ENCODE measurements around the gene PDLIM4.

The PDLIM4 gene

GRCh38 chr5:132267931-132268768 is 10.7 kb downstream of the PDLIM4 start:
- no peak for DNase-seq

GRCh38 chr5:132268769-132269551 is 11.5 kb downstream of the PDLIM4 start:
- DNase-seq = no peak

- no peak for DNase-seq
Measured at GRCh38 chr5:132269635-132270334, 12.3 kb downstream of the PDLIM4 start.

- no peak for DNase-seq
Measured at GRCh38 chr5:132270335-132270665, 12.8 kb downstream of the PDLIM4 start.

DNA sequence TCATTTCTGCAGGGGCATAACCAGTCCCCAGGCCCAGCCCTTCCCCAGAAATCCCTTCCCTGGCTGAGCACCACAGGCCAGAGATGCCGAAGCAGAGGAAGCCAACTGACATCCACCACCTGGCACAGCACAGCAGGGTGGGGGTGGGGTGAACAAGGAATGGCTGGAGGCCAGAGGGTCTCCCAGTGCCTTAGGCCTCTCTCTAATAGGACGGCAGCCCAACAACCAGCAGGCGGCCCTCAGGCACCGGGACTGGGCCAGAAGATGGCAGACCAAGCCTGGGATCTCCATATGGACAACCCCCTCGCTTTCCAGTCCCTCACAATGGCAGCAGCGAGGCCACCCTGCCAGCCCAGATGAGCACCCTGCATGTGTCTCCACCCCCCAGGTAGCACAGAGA is 13.2 kb downstream of the PDLIM4 start:
- no peak for DNase-seq

DNA sequence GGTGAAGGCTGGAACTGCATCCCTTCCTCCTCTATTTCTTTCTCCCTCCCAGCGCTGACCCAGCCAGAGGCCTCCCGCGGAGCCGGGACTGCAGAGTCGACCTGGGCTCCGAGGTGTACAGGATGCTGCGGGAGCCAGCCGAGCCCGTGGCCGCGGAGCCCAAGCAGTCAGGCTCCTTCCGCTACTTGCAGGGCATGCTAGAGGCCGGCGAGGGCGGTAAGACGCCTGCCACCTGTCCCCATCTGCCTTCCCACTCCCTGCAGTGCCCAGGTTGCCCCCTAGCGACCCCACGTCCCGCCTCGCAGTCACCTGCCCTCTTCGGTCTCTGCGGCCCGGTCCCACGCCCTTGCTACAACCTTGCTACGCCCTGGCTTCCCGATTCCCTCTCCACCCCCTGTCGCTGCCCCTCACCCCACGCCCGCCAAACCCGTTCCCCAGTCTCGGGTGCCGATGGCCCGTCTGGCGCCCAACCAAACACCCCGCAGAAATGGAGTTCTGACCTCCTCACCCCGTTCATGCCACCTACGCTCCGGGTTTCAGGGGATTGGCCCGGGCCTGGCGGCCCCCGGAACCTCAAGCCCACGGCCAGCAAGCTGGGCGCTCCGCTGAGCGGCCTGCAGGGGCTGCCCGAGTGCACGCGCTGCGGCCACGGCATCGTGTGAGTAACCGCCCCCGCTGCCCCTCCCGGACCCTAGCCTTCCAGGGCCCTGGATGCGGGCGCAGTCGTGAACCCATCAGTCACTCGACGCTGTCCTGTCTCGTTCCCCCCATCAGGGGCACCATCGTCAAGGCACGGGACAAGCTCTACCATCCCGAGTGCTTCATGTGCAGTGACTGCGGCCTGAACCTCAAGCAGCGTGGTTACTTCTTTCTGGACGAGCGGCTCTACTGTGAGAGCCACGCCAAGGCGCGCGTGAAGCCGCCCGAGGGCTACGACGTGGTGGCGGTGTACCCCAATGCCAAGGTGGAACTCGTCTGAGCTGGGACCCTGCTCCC is 14.1 kb downstream of the PDLIM4 start:
- no peak for DNase-seq

- DNase-seq = peak; percentile 77 to 80
Measured at GRCh38 chr5:132272311-132273210, 15.1 kb downstream of the PDLIM4 start.

DNA sequence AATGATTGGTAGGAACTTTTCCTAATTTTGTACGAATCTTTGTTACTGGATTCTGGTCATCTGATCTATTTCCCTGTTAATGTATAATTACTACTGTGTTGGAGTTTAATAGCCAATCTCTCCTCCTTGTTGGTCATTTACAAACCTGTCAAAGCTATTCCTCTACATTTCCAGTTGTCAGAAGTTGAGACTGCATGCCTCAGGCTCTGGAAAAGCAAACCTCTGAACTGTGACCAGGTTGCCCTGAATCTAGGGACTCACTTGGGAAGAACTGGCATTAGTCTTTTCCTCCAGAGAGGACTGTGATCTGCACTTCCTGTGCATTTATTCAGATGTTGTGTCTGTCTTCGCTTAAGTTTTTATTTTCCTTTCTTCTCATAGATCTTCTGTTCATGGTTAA is 16.1 kb downstream of the PDLIM4 start:
- DNase-seq = no peak

DNA sequence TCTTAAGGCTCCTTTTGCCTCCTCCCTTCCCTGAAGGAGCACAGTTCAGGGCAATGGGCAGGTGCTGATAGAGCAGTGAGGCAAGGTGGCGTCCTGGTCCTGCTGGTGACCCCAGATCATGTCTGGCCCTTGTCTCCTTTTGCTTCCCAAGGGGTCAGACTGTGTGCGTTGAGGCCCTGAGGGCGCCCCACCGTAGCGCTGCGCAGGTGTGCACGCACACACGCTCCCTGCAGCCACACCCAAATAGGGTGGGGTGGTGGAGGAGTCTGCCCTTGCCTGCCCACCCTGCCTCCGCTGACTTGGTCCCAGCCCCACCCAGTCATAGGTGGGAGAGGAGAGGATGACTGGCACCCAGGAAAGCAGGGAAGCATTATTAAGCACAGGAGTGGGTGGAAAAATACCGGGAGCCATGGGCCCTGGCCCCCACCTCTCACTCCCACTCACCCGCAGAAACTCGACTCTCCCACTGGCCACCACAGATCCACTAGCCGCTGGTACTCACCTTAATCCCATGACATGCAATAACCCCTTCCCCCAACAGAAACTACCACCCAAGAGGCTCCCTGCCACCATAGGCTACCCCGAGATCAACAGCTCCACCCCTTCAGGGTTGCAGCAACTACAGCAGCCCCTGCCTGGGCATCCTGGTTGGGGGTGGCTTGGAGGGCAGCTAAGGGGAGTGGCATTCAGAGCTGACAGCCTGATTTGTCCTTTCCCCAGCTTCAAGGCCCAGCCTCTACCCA is 16.7 kb downstream of the PDLIM4 start:
- DNase-seq = no peak

- DNase-seq = no peak
Measured at GRCh38 chr5:132275367-132276220, 18.1 kb downstream of the PDLIM4 start.

DNA sequence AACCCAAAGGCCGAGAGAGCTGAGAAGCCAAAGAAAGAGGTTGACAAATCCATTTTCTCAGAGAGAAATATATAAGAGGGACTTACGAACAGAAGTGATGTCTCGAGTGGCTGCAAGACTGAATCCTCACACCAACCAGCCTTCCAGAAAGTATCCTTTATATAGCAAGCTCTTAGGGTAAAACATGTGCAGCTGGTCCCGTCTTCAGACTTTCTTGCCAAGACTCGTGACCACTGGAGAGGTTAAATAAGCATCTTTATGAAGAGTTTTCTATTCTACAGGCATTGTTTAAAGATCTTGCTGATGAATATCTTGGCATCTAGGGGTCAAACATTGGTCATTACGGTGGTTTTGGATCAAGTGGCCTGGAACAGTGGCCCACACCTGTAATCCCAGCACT is 19.8 kb downstream of the PDLIM4 start:
- DNase-seq = no peak

- DNase-seq = no peak
Measured at GRCh38 chr5:132277971-132278853, 20.7 kb downstream of the PDLIM4 start.

DNA sequence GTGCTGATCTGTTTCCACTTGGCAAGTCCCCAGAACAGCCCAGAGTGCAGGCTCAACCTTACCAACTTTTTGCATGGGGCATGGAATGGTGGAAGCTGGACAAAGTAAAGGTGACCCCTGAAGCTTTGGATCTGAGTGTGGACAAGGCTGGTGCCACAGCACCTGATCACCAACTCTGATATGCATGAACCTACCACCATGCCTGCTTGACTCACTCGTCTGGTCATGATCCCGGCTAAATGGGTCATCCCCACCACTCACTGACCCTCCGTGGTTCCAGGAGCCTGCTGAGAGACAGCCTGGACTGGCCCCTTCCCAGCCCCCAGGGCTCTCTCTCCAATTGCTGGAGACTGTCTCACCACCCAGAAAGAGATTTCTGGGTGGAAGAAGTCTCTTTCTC is 22.3 kb downstream of the PDLIM4 start:
- no peak for DNase-seq

- no peak for DNase-seq
Measured at GRCh38 chr5:132280371-132281240, 23.1 kb downstream of the PDLIM4 start.

GRCh38 chr5:132281856-132282614 is 24.5 kb downstream of the PDLIM4 start:
- no peak for DNase-seq

GRCh38 chr5:132283423-132284043 is 26.0 kb downstream of the PDLIM4 start:
- DNase-seq = peak in 1 of 2 experiments; percentile 34

All from Kasumi-1 (cell line).